Smooth muscle cell (in vitro differentiated cells): ENCODE results near the gene ADAMTS12. TPM values are rescaled to one million over a fixed set of nuclear protein-coding genes. Genes with fewer than 3 reads are reported as not detected.
A peak's percentile ranks its signal among the peaks of the same experiment; 100 is the strongest.

Experiments used
- DNase-seq: peaks from one replicate; lab custom pipeline; 2025; ENCODE audit not compliant: unreplicated experiment; lab: John Stamatoyannopoulos, UW
- H2AFZ ChIP-seq: fragments of 200-600 bp; sonication (generic); 2 replicates; pipeline ENCODE4 v1.6.0; 2016; ENCODE audit warnings: antibody characterized with exemption, low read depth, mild to moderate bottlenecking
- H3F3A ChIP-seq: fragments of 200-600 bp; sonication (generic); 2 replicates; pipeline ENCODE4 v1.6.0; 2017; ENCODE audit warnings: antibody characterized with exemption, low read depth
- H3K27ac ChIP-seq: fragments of 200-600 bp; sonication (generic); 2 replicates; pipeline ENCODE4 v1.5.1; 2016; ENCODE audit warnings: low read depth, mild to moderate bottlenecking
- H3K27me3 ChIP-seq: fragments of 200-600 bp; sonication (generic); 2 replicates; pipeline ENCODE4 v1.6.1; 2016; ENCODE audit warnings: low read depth, mild to moderate bottlenecking
- H3K36me3 ChIP-seq: fragments of 200-600 bp; sonication (generic); 2 replicates; pipeline ENCODE4 v1.5.1; 2016; ENCODE audit warnings: low read depth
- H3K4me1 ChIP-seq: fragments of 200-600 bp; sonication (generic); 2 replicates; pipeline ENCODE4 v1.5.1; 2016; ENCODE audit warnings: low read depth
- H3K4me2 ChIP-seq: fragments of 200-600 bp; sonication (generic); 2 replicates; pipeline ENCODE4 v1.6.0; 2016; ENCODE audit warnings: mild to moderate bottlenecking
- H3K4me3 ChIP-seq: fragments of 200-600 bp; sonication (generic); 2 replicates; pipeline ENCODE4 v1.5.1; 2016; ENCODE audit warnings: mild to moderate bottlenecking
- H3K79me2 ChIP-seq: fragments of 200-600 bp; sonication (generic); 2 replicates; pipeline ENCODE4 v1.6.0; 2016; ENCODE audit warnings: low read depth, mild to moderate bottlenecking
- H3K9ac ChIP-seq: fragments of 200-600 bp; sonication (generic); 2 replicates; pipeline ENCODE4 v1.6.0; 2016; ENCODE audit warnings: low read depth
- H3K9me3 ChIP-seq: fragments of 200-600 bp; sonication (generic); replicated peaks from 2 replicates; pipeline ENCODE4 v1.5.1; 2016; ENCODE audit warnings: low read depth
- H4K20me1 ChIP-seq: fragments of 200-600 bp; sonication (generic); 2 replicates; pipeline ENCODE4 v1.6.0; 2016; ENCODE audit warnings: low read depth
- WGBS: methylation state at CpG from one replicate; pipeline ENCODE4 v1.1.7; 2016; ENCODE audit warnings: low lambda C conversion rate; 5-methylcytosine and 5-hydroxymethylcytosine counted together
- polyA plus RNA-seq: library from polyadenylated mRNA; unstranded; fragments of >200 nt; fragmentation: Nextera tagmentation; extraction: Ambion mirVana; gene quantifications from 2 replicates; pipeline ENCODE4 v1.2.1, GENCODE V29; 2016
- total RNA-seq: library from RNA; depleted of rRNA; stranded (reverse); fragments of >200 nt; gene quantifications from 2 replicates; pipeline ENCODE4 v1.2.3, GENCODE V29; 2014
- TF ChIP-seq, protein P1 (sequence below): fragments of 200-600 bp; sonication (generic); IDR thresholded peaks from 2 replicates; pipeline ENCODE4 v1.5.1; 2017; ENCODE audit warnings: borderline replicate concordance, mild to moderate bottlenecking, antibody characterized with exemption; ENCODE audit not compliant: insufficient read depth, poor library complexity, severe bottlenecking

ADAMTS12 gene
- total and polyA plus RNA-seq, 2 experiments from 2014 or later = 34.3 to 84.9 TPM

DNA sequence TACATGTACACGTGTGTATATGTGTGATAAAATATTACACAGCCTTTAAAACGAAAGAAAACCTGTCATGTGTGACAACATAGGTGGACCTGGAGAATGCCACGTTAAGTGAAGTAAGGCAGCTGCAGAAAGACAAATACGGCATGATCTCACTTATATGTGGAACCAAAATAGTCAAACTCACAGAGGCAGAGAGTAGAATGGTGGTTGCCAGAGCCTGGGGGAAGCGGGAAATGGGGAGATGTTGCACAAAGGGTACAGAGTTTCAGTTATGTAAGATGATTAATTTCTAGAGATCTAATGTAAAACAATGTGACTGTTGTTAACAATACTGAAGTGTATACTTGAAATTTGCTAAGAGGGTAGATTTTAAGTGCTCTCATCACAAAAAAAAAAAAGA, 34.8 kb downstream of the ADAMTS12 start:
- TF ChIP-seq, protein P1, sequence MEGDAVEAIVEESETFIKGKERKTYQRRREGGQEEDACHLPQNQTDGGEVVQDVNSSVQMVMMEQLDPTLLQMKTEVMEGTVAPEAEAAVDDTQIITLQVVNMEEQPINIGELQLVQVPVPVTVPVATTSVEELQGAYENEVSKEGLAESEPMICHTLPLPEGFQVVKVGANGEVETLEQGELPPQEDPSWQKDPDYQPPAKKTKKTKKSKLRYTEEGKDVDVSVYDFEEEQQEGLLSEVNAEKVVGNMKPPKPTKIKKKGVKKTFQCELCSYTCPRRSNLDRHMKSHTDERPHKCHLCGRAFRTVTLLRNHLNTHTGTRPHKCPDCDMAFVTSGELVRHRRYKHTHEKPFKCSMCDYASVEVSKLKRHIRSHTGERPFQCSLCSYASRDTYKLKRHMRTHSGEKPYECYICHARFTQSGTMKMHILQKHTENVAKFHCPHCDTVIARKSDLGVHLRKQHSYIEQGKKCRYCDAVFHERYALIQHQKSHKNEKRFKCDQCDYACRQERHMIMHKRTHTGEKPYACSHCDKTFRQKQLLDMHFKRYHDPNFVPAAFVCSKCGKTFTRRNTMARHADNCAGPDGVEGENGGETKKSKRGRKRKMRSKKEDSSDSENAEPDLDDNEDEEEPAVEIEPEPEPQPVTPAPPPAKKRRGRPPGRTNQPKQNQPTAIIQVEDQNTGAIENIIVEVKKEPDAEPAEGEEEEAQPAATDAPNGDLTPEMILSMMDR = no peak
- H3K27ac ChIP-seq = no peak overlapping the region
- no peak overlapping the region for H3K4me2 ChIP-seq
- peaks cover 70% of the 10 kb centered on the region for H3K4me1 ChIP-seq
- peaks cover 71% of the 10 kb centered on the region for H3K79me2 ChIP-seq
- H3K9me3 ChIP-seq = no peaks in the 10 kb centered on the region
- peaks cover 15% of the 10 kb centered on the region for H3F3A ChIP-seq
- WGBS = 95% methylated on average over 5 of the region's 5 CpGs
- H3K4me3 ChIP-seq = no peak overlapping the region
- H2AFZ ChIP-seq = no peak overlapping the region
- no peak overlapping the region for H3K9ac ChIP-seq
- no peak for DNase-seq
- no peaks in the 10 kb centered on the region for H3K27me3 ChIP-seq
- no peaks in the 10 kb centered on the region for H4K20me1 ChIP-seq
- H3K36me3 ChIP-seq = no peaks in the 10 kb centered on the region

DNA sequence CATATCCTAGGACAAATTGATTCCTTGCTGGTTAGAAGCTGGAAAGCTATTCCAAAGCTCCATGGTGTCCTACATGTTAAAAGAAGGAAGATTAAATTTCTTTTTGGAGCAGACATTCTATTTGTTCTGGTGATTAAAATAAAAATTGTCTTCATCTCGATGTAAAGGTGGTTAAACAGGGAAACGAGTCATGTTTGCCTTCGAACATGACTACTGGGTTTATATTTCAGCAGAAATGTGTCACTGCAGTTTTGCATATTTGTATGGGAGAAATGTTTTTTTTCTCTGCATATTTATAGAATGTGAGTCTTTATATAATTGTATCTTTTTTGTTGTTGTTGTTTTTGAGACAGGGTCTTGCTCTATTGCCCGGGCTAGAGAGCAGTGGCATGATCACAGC, 36.4 kb downstream of the ADAMTS12 start:
- Histone ChIP-seq H4K20me1 (peaks cover 11% of the 10 kb centered on the region), H3K4me3 (no peak overlapping the region), H3F3A (peaks cover 16% of the 10 kb centered on the region), H3K27ac (peak overlapping the region; percentile 75), H3K4me1 (peaks cover 78% of the 10 kb centered on the region), H2AFZ (no peak overlapping the region), H3K27me3 (no peaks in the 10 kb centered on the region), H3K79me2 (peaks cover 76% of the 10 kb centered on the region), H3K9me3 (no peaks in the 10 kb centered on the region), H3K4me2 (peak overlapping the region; percentile 84), H3K9ac (peak overlapping the region; percentile 15), H3K36me3 (no peaks in the 10 kb centered on the region)
- WGBS = 53% methylated on average over 4 of the region's 4 CpGs
- TF ChIP-seq, protein P1 = no peak
- no peak for DNase-seq

DNA sequence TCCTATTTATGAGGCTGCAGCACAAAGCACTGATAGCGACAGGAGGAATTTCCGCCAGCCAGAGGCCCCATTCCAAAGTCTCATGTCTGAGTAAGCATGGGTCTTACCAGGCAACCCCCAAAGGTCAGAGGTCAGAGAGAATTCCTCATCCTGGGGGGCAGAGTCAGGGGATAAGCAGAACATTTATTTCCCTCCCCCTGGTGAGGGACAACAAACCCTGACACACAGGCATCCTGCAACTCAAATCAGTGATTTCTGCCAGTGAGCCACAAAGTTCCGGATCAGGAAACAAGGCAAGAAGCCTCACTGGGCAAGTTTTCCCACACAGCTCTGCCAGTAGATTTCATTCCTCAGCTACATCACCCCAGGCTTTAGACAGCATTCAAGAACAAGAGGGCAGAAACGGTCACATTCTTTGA, 37.0 kb downstream of the ADAMTS12 start:
- H2AFZ ChIP-seq = no peak overlapping the region
- 9% methylated on average over 4 of the region's 4 CpGs for WGBS
- H3K27me3 ChIP-seq = no peaks in the 10 kb centered on the region
- DNase-seq = no peak
- peak overlapping the region; percentile 84 for H3K4me2 ChIP-seq
- peaks cover 83% of the 10 kb centered on the region for H3K4me1 ChIP-seq
- peak overlapping the region; percentile 15 for H3K9ac ChIP-seq
- peak overlapping the region; percentile 75 for H3K27ac ChIP-seq
- H3K79me2 ChIP-seq = peaks cover 71% of the 10 kb centered on the region
- TF ChIP-seq, protein P1 = no peak
- H3F3A ChIP-seq = peaks cover 16% of the 10 kb centered on the region
- H4K20me1 ChIP-seq = peaks cover 18% of the 10 kb centered on the region
- H3K4me3 ChIP-seq = no peak overlapping the region
- no peaks in the 10 kb centered on the region for H3K9me3 ChIP-seq
- no peaks in the 10 kb centered on the region for H3K36me3 ChIP-seq

DNA sequence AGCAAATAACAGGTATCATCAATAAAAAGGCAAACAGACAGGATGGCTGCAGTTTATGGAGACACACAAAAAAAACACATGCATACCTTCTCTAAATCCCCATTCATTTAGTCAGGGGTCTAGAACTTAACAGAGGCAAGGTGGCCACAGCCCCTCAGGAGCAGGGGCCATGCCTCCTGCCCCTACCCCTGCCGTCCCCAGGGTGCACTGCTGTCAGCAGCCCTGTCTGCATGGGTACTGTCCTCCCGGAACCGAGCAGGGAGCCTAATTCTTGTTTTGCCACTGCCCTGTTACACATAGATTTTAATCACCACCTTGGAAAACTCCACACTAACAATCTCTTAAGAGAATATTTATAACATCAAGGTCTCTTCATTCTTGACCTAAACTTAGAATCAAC, 39.0 kb downstream of the ADAMTS12 start:
- DNase-seq = no peak
- Histone ChIP-seq H3F3A (peaks cover 16% of the 10 kb centered on the region), H3K4me1 (peaks cover 66% of the 10 kb centered on the region), H3K9me3 (no peaks in the 10 kb centered on the region), H3K9ac (no peak overlapping the region), H3K4me2 (peak overlapping the region; percentile 84), H4K20me1 (peaks cover 24% of the 10 kb centered on the region), H3K79me2 (peaks cover 59% of the 10 kb centered on the region), H3K27me3 (no peaks in the 10 kb centered on the region), H3K4me3 (no peak overlapping the region), H3K36me3 (no peaks in the 10 kb centered on the region), H3K27ac (peak overlapping the region; percentile 75), H2AFZ (no peak overlapping the region)
- TF ChIP-seq, protein P1 = no peak
- 76% methylated on average over 3 of the region's 3 CpGs for WGBS
